A549 (cell line): ENCODE data around the gene ZC3H4. TPM values are rescaled to one million over a fixed set of nuclear protein-coding genes. Genes with fewer than 3 reads are reported as not detected.

Experiments
- ATAC-seq, 2 experiments: fragments of 200-7000 bp in 1 of 2; fragments of >200 bp in 1 of 2; cut with Nextera tagmentation in 1 of 2; cut with Tn5 transposase in 1 of 2; 3 replicates each; pipeline versions ENCODE4 v1.8.0 to v1.9.1; 2018 to 2020; ENCODE audit warnings: mild to moderate bottlenecking in 1 of 2, moderate library complexity in 1 of 2
- CTCF ChIA-PET: fragments of 300-600 bp; sonication (Branson Sonifier 250); formaldehyde crosslinking; extraction: SDS; loops from one replicate; lab custom pipeline; 2021; ENCODE audit warnings: antibody characterized with exemption, inconsistent platforms; lab: Yijun Ruan, JAX
- POLR2A ChIA-PET: fragments of 350-600 bp; formaldehyde crosslinking; extraction: SDS; loops from one replicate; lab custom pipeline; 2021; ENCODE audit warnings: antibody characterized with exemption, inconsistent platforms; lab: Yijun Ruan, JAX
- DNase-seq, 2 experiments: peaks; one replicate each; pipeline versions ENCODE4 v3.0.0 to v3.0.0-alpha.2; 2011 to 2016; ENCODE audit warnings: low read depth in 1 of 2, low spot score in 1 of 2
- FAIRE-seq: peaks from 2 replicates; lab custom pipeline; 2011; peaks lifted over from hg19 to GRCh38; lab: Jason Lieb, UNC
- H3K27ac ChIP-seq, 2 experiments: fragments of >200 bp; sonication (Bioruptor Twin); formaldehyde crosslinking; 3 replicates each; pipeline ENCODE4 v1.5.1; 2016 to 2017
- H3K4me1 ChIP-seq: fragments of >200 bp; sonication (Bioruptor Twin); formaldehyde crosslinking; 3 replicates; pipeline ENCODE4 v1.6.1; 2016
- H3K4me2 ChIP-seq: fragments of >200 bp; sonication (Bioruptor Twin); formaldehyde crosslinking; 3 replicates; pipeline ENCODE4 v1.6.1; 2016
- H3K4me3 ChIP-seq: fragments of >200 bp; sonication (Bioruptor Twin); formaldehyde crosslinking; 3 replicates; pipeline ENCODE4 v1.5.1; 2016
- H3K9me3 ChIP-seq: fragments of >200 bp; sonication (Bioruptor Twin); formaldehyde crosslinking; 3 replicates; pipeline ENCODE4 v1.6.1; 2016
- CBX2 ChIP-seq: fragments of 200-600 bp; sonication (generic); IDR thresholded peaks from 2 replicates; pipeline ENCODE4 v1.6.1; 2016; ENCODE audit warnings: low read depth, mild to moderate bottlenecking, borderline replicate concordance
- CBX8 ChIP-seq: fragments of 200-600 bp; sonication (generic); IDR thresholded peaks from 2 replicates; pipeline ENCODE4 v1.6.1; 2016
- CHD4 ChIP-seq: fragments of 200-600 bp; sonication (generic); IDR thresholded peaks from 2 replicates; pipeline ENCODE4 v1.6.1; 2016; ENCODE audit warnings: antibody characterized with exemption, mild to moderate bottlenecking, borderline replicate concordance
- E2F6 ChIP-seq: IDR thresholded peaks from 2 replicates; pipeline ENCODE4 v1.6.1; 2012; ENCODE audit warnings: low read depth, borderline replicate concordance
- EP300 ChIP-seq, 2 experiments: fragments of >200 bp; sonication (Bioruptor Twin); formaldehyde crosslinking; IDR thresholded peaks; 2 replicates in 1 of 2; 3 replicates in 1 of 2; pipeline ENCODE4 v1.6.1; 2016 to 2017
- GATA3 ChIP-seq: IDR thresholded peaks from 2 replicates; pipeline ENCODE4 v1.6.1; 2012; ENCODE audit warnings: borderline replicate concordance
- HDAC2 ChIP-seq: fragments of 200-600 bp; sonication (generic); IDR thresholded peaks from 2 replicates; pipeline ENCODE4 v1.6.1; 2016
- HES2 ChIP-seq: fragments of >200 bp; sonication (Bioruptor Twin); formaldehyde crosslinking; IDR thresholded peaks from 2 replicates; pipeline ENCODE4 v1.6.1; 2016
- HOXA7 ChIP-seq: fragments of 250-450 bp; sonication (Bioruptor Pico); IDR thresholded peaks from 2 replicates; pipeline ENCODE4 v1.5.0; 2020; ENCODE audit warnings: mild to moderate bottlenecking, moderate library complexity
- HOXB13 ChIP-seq: fragments of 250-450 bp; sonication (Bioruptor Pico); IDR thresholded peaks from 2 replicates; pipeline ENCODE4 v1.5.0; 2020; ENCODE audit warnings: low read depth, mild to moderate bottlenecking, moderate library complexity
- JUNB ChIP-seq: fragments of >200 bp; sonication (Bioruptor Twin); formaldehyde crosslinking; IDR thresholded peaks from 2 replicates; pipeline ENCODE4 v1.6.1; 2016
- MAFK ChIP-seq: fragments of 450-650 bp; IDR thresholded peaks from 2 replicates; pipeline ENCODE4 v1.6.1; 2014; ENCODE audit not compliant: partially characterized antibody
- MAZ ChIP-seq: fragments of 150-350 bp; IDR thresholded peaks from 2 replicates; pipeline ENCODE4 v1.6.1; 2014; ENCODE audit warnings: antibody characterized with exemption, low read depth, low read length, borderline replicate concordance
- MYC ChIP-seq: IDR thresholded peaks from 2 replicates; pipeline ENCODE4 v1.6.1; 2012; ENCODE audit warnings: mild to moderate bottlenecking, inconsistent platforms, low read length, improper control_type of control experiment, borderline replicate concordance
- NR3C1 ChIP-seq: fragments of >200 bp; sonication (Bioruptor Twin); formaldehyde crosslinking; IDR thresholded peaks from 3 replicates; pipeline ENCODE4 v1.6.1; 2017
- PHF8 ChIP-seq: fragments of 200-600 bp; sonication (generic); IDR thresholded peaks from 2 replicates; pipeline ENCODE4 v1.6.1; 2016; ENCODE audit warnings: low read depth, mild to moderate bottlenecking, antibody characterized with exemption, moderate library complexity, borderline replicate concordance
- POLR2AphosphoS2 ChIP-seq: conservative IDR thresholded peaks from 2 replicates; pipeline ENCODE4 v1.6.1; 2012; ENCODE audit warnings: low read length, improper control_type of control experiment, inconsistent platforms
- RARB ChIP-seq: fragments of 250-450 bp; sonication (Bioruptor Pico); IDR thresholded peaks from 2 replicates; pipeline ENCODE4 v1.8.0; 2021; ENCODE audit warnings: mild to moderate bottlenecking, moderate library complexity
- REST ChIP-seq: fragments of 200-600 bp; sonication (generic); IDR thresholded peaks from 2 replicates; pipeline ENCODE4 v1.6.1; 2016; ENCODE audit warnings: antibody characterized with exemption, mild to moderate bottlenecking, moderate library complexity
- SMC3 ChIP-seq: fragments of >200 bp; sonication (Bioruptor Twin); formaldehyde crosslinking; IDR thresholded peaks from 3 replicates; pipeline ENCODE4 v1.6.1; 2018; ENCODE audit warnings: inconsistent platforms
- SREBF2 ChIP-seq: fragments of 450-650 bp; IDR thresholded peaks from 2 replicates; pipeline ENCODE4 v1.6.1; 2014; ENCODE audit warnings: mild to moderate bottlenecking, moderate library complexity
- ZFP36 ChIP-seq: fragments of 450-650 bp; IDR thresholded peaks from 2 replicates; pipeline ENCODE4 v1.6.1; 2014; ENCODE audit warnings: borderline replicate concordance; ENCODE audit not compliant: partially characterized antibody
- ZSCAN20 ChIP-seq: fragments of 250-450 bp; sonication (Bioruptor Pico); IDR thresholded peaks from 2 replicates; pipeline ENCODE4 v1.8.0; 2022; ENCODE audit warnings: mild to moderate bottlenecking, moderate library complexity
- WGBS: methylation state at CpG from one replicate; pipeline ENCODE4 v1.1.6; 2017; ENCODE audit errors: missing lambda C conversion rate; 5-methylcytosine and 5-hydroxymethylcytosine counted together
- polyA plus RNA-seq, 4 experiments: library from polyadenylated mRNA; depleted of rRNA in 3 of 4; stranded (reverse); fragments of >200 nt; fragmentation: RNase III in 1 of 4; extraction: RNeasy Plus Mini Kit Qiagen cat#74134 plus additional on column Dnase treatment in 1 of 4; gene quantifications; 2 replicates in 3 of 4; 3 replicates in 1 of 4; pipeline ENCODE4 v1.2.3, GENCODE V29; 2011 to 2017

ZC3H4 gene
- polyA plus RNA-seq, 2 of the 4 experiments (the other 2 are of a cell fraction) = 7.7 to 33.4 TPM

GRCh38 chr19:47067215-47067847 lies 46.2 kb downstream of the ZC3H4 start:
- Histone ChIP-seq H3K4me3 (no peak overlapping the region), H3K4me1 (no peaks in the 10 kb centered on the region), H3K4me2 (no peak overlapping the region), H3K9me3 (no peaks in the 10 kb centered on the region), H3K27ac (no peak overlapping the region)
- DNase-seq = no peak
- FAIRE-seq = no peak
- TF ChIP-seq CHD4 (no peak), NR3C1 (no peak), POLR2AphosphoS2 (no peak)
- no peak for ATAC-seq
- ChIA-PET POLR2A (interaction anchor here (0.6 kb wide), 1 partner anchor 779 kb away, joined by 3 read pairs; no protein-coding TSS in a partner anchor), CTCF (interaction anchor here (1.0 to 1.4 kb wide), 5 partner anchors 53 to 80 kb away, joined by 3 to 4 read pairs (median 3); no protein-coding TSS in a partner anchor)
- WGBS = 92% methylated on average over 30 of the region's 36 CpGs

- H3K9me3 ChIP-seq = no peaks in the 10 kb centered on the region
- ChIA-PET CTCF (interaction anchor here (1.4 kb wide), 1 partner anchor 59 kb away, joined by 4 read pairs; no protein-coding TSS in a partner anchor), POLR2A (interaction anchor here (0.6 kb wide), 1 partner anchor 780 kb away, joined by 3 read pairs; no protein-coding TSS in a partner anchor)
- H3K27ac ChIP-seq = no peak overlapping the region
- TF ChIP-seq ZFP36 (no peak), E2F6 (no peak), REST (no peak), POLR2AphosphoS2 (no peak), SREBF2 (no peak), HES2 (no peak)
- no peak overlapping the region for H3K4me3 ChIP-seq
- no peak overlapping the region for H3K4me2 ChIP-seq
- FAIRE-seq (no peak), ATAC-seq (no peak), DNase-seq (no peak)
- 94% methylated on average over 55 of the region's 61 CpGs for WGBS
- H3K4me1 ChIP-seq = no peaks in the 10 kb centered on the region
Measured at GRCh38 chr19:47066376-47067214, 47.0 kb downstream of the ZC3H4 start.

- no peak overlapping the region for H3K4me2 ChIP-seq
- WGBS = 94% methylated on average over 11 of the region's 11 CpGs
- CTCF ChIA-PET = interaction anchor here (0.6 to 1.8 kb wide), 2 partner anchors 60 to 83 kb away, joined by 3 to 4 read pairs; no protein-coding TSS in a partner anchor
- no peak for DNase-seq
- TF ChIP-seq HOXA7 (CRISPR knock-in tag) (no peak), GATA3 (no peak), POLR2AphosphoS2 (no peak), EP300 (IDR thresholded peaks at IDR 0.05) (no peak), PHF8 (no peak), MAZ (no peak), MAFK (no peak), JUNB (no peak), ZSCAN20 (CRISPR knock-in tag) (no peak), RARB (CRISPR knock-in tag) (no peak), HOXB13 (no peak), SMC3 (no peak), REST (no peak), HDAC2 (no peak), MYC (no peak), CBX2 (no peak), CHD4 (no peak), NR3C1 (no peak), CBX8 (no peak)
- TF ChIP-seq, all 56 proteins: peak for 0
- no peaks in the 10 kb centered on the region for H3K4me1 ChIP-seq
- H3K4me3 ChIP-seq = no peak overlapping the region
- ATAC-seq (no peak; a peak in 1 of 6 replicates), FAIRE-seq (no peak)
- H3K27ac ChIP-seq = no peak overlapping the region
- no peaks in the 10 kb centered on the region for H3K9me3 ChIP-seq
- POLR2A ChIA-PET = no interaction called here
Measured at GRCh38 chr19:47065242-47065641, 48.3 kb downstream of the ZC3H4 start.
